ENCODE measurements around the gene ZNF785.

DNA sequence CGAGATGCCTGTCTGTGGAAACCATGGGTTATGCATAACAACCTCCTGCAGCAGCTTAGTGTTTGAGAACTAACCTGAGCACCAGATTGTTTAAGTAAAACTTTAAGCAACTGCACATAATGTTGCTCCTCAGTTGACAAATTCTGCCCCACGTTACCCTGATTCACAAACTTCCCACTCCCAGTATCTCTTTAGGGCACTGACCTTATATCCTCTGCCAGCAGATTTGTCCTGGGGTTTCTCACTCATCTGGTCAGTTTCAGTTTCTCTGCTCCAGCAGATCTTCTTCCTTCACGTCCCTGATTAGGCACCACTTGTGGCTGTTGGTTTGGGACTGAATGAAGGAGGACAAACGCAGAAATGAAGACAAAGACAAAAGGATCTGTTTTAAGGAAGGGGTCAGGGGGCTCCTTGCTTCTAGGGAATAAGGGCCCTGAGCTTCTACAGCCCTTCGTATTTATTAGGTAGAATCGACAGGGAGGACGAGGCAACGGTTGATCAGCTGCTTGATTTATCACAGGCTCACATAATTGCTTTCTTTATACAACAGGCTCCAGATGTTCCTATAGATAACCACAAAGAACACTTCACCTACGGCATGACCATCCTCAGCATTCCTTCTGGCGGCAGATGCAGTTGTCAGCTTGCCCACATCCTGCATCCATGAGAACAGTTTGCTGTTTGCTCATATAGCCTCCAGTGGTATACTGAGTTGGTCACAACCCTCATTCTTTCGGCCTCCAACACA is 38.2 kb upstream of the ZNF785 start:
- TF ChIP-seq GATA2 (IDR thresholded peaks at IDR 0.05; ENCODE audit: low read depth, low read length) (no peak), GATA3 (IDR thresholded peaks at IDR 0.05; ENCODE audit: low read depth, low read length) (no peak)

Data from SH-SY5Y (cell line).